Activated CD4-positive, alpha-beta T cell treated with anti-CD3 and anti-CD28 coated beads for 24 hours (primary cell): Measurements from ENCODE around the gene UIMC1.

ENCODE experiments used
- DNase-seq, 2 donors: peaks; one replicate each; pipeline ENCODE4 v3.0.0-alpha.2; 2020; ENCODE audit warnings: low read depth in 2 of 2

The UIMC1 gene

DNA sequence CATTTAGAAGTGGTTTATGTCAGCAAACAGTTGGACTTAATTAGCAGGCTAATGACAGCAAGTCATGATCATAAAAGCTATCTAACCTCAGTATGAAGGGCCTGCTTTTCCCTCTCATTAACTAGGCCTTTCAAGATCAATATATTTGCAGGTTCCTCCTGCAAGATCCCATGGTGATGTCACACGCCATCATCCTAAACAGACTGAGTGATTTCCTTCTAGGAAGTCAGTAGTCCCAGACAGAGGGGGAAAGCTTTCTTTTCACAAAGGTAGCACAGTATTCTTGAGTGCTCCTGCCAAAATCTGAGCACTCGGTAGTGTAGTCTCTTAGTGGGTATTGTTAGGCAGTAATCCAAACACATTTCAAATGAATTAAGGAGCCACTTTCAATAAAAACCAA lies 52.5 kb downstream of the UIMC1 start:
- no peak for DNase-seq

DNA sequence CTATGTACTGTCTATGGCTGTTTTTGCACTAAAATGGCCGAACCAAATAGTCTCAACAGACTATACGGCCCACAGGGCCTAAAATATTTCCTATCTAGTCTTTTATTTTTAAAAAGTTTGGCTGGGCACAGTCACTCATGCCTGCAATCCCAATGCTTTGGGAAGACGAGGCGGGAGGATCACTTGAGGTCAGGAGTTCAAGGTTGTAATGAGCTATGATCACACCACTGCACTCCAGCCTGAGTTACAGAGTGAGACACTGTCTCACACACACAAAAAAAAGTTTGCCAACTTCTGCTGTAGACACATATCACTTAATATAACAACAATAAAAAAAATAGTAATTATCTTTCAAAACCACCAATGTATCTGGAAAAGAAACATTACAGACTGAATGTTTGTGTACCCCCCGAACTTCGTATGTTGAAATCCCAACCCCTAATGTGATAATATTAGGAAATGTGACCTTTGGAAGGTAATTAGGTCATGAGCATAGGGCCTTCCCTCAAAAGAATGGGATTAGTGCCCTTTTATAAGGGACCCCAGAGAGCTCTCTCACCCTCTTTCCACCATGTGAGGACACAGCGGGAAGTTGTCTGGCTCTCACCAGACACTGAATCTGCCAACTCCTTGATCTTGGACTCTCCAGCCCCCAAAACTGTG lies 53.9 kb downstream of the UIMC1 start:
- no peak for DNase-seq

DNA sequence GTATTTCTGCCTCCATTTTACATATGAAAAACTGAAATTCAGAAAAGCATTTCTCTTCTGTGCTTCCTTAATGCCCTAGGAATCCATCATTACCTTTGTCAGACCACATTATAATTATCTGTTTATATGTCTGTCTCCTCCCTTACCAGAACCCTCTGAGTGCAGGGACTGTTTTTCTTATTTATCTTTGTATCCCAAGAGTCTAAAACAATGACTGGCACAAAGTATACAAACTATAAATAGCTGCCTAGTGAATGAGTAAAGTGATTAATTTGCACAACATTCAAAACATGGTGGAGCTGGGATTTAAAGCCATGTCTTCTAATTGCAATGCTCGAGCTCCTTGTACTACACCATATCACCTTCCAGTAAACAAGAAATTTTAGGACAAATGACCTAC lies 58.1 kb downstream of the UIMC1 start:
- DNase-seq, result no peak

DNA sequence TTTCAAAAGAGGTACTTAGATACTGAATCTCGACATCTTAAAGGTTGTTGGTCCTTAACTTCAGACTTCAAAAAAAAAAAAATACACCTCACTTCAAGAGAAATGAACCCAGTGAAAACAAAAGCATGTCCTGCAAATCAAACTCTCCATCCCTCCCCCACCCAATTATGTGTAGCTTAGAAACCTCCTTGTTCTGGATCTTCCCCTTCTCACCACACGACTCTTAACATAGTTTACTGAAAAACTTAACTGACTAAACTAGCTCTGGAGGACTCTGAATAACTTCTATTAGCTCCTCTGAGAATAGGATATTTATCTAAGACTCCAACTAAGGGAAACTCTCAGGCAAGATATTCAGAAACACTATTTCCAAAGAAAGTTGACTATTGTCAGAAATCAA lies 58.7 kb downstream of the UIMC1 start:
- DNase-seq, result no peak

DNA sequence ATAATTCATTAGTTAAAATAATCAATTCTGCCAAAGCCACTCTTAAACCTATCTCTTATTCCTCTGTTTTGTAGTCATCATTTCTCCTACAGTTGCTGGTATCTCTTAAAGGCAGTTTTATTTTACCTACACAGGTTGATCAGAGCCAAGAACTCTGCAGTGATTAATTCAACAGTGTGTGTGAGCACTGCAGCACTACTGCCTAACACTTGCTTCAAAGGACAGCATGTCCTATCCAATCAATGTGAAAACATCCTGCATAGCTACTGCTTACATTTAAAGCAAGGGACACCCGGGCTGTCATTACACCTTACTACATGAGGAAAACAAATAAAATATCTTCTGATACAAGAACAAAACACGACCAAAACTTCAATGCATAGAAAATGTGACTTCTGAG lies 62.3 kb downstream of the UIMC1 start:
- no peak for DNase-seq

DNA sequence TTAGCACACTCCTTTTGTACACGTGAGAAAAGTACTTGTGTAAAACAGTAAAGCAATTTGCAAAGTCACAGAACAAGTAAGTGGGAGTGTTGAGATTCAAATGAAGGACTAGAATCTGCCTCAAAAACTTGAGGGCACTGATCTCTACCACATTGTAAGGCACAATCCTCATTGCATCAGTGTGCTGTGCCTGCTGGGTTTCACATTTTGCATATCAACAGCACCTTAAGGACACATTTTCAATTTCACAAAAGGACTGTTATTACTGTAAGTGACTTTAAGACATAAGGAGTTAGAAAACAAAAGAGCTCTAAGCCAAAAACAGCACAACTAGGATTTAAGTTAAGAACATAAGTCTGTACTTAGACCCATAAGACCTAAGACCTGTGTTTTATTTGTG lies 62.8 kb downstream of the UIMC1 start:
- DNase-seq, result no peak

DNA sequence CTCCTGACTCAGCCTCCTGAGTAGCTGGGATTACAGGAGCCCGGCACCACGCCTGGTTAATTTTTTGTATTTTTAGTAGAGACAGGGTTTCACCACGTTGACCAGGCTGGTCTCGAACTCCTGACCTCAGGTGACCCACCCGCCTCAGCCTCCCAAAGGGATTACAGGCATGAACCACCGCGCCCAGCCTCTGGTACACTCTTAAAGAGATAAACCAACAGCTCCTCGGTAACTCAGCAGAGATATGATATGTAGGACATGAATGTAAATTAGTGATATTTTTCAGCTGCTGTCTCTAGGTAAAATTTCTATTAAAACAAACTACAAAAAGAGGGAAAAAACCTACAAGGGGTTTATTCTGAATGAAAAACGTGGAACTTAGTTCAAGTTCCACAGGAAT lies 64.6 kb downstream of the UIMC1 start:
- no peak for DNase-seq

DNA sequence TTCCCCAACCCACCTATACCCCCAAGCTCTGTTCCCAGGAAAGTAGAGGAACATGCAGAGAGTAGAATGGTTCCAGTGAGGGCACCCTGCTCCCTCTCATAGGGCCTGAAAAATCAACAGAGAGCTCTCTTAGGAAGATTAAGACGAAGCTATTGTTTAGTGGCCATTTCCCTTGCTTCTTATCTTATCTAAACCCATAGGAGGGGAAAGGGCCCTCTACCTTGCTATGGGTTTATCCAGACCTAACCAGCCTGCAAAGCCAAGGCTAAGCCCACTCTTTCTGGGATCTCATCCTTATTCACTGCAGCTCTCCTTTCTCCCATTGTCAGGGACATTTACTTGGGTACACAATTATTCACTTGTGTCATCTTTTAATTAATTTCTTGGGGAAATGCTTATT lies 68.1 kb downstream of the UIMC1 start:
- no peak for DNase-seq

DNA sequence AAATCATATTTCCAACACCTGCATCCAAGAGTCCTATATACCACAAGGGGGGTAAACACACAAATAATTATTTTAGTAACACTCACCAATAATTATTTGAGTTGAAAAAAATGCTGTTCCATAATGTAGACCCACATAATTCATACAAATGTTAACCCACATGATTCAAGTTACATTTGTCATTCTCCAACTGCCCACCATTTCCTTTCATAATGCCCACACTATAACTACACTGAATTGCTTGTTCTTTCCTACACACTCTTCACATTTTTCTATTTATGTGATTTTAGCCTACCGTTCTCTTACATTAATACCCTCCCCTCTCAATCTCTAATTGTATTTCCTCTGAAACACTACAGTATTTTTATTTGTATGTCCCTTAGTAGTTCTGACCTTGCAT lies 71.6 kb downstream of the UIMC1 start:
- DNase-seq, result no peak

DNA sequence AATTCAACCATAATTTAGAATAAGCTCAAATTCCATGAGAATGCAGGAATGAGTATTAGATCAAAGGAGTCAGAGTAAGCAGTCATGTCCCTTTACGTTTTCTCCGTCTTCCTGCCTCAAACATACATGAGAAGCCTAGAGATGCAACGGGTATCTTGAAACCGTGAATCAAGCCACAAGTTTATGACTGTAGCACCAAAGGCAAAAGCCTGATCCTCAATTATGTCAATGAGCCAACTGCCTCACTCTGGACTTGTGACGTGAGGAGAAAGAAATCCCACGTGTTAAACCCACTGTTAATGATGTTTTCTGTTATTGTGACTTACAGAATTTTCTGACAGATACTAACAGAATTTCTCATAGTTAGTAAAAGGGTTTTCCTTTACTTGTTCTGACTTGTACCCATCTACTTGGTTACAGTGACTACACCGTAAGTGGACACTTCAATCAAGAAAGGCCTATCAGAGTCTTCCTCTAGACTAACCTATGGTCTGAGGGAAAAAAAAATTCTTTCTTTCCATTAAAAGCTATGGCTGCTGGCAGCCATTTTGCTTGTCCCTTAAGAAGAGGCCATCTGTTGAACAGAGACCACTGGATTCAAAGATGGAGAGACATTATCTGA lies 72.2 kb downstream of the UIMC1 start:
- no peak for DNase-seq

DNA sequence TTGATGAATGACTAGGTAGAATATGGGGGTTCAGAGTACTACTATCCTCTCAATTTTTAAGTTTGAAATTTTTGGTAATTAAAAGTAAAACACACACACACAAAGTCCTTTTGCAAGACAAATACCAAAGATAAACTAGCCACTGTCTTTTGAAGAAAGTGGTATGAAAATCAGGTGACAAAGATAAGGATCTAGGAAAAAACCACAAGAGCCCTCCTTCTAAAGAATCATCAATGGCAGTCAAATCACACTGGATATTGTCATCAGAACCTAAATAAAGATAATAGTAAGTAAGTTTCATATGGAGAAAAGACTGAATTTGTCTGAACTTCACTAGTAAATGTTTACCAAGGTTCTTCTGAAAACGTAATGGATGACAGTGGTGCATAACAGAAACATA lies 76.9 kb downstream of the UIMC1 start:
- no peak for DNase-seq

DNA sequence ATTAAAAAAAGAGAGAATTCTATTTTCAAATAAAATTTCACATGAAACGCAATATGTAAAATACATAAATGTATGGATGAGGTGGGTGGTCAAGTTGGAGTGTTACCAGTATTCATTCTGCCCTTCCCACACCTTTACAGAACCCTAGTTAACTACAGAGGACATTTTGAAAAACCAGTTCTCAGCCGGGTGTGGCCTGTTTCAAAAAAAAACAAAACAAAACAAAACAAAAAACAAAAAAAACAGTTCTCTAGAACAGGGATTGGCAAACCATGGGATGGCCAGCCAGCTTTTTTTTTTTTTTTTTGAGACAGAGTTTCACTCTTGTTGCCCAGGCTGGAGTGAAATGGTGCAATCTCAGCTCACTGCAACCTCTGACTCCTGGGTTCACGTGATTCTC lies 79.0 kb downstream of the UIMC1 start:
- no peak for DNase-seq

DNA sequence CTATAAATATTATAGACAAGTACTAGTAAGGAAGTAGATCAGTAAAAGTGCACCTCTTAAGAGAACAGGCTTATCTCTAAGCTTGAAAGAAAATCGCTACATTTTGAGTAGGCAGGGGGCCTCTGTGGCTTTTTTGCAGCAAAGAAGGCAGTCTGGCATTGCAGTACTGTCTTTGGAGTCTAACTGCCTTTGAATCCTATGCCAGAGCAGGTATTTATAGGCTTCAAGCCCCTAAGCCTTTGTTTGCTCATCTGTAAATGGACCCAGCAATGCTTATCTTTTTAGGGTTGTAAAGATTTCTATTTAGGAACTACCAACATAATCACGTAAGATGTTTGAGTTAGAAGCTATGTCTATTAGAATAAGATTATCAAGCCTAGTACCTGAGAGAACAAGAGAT lies 83.8 kb downstream of the UIMC1 start:
- no peak for DNase-seq

DNA sequence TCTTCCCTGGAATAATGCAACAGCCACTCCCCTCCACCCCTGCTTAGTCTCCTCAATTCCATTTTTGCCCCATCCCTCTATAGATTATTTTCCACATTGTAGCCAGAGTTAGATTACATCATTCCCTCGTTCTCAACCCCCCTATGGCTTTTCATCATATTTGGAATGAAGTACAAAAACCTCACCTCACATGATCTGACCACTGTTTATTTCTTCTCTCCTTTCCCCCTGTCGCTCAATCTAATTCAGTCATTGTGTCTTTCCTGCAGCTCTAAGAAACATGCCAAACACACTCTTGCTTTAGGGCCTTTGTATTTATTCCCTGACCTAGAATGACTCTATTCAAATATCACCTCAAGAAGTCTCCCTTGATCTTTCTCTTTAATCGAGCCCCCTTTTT lies 84.9 kb downstream of the UIMC1 start:
- no peak for DNase-seq

DNA sequence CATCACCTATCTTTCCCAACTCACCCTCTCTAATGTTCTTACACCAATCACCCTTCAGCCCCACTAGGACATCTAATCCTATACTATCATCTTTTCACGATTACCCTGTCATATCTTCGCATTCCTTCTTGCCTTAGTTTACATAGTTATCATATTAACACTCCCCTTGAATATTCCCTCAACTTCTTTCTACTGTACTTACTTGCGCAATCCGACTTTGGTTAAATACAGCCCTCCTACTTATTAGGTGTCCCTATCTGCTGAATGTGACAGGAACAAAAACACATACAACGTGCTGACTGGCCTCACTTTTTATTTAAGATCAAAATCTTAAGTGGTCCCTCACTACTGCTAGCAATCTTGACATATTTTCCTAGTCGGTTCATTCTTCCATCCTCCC lies 88.0 kb downstream of the UIMC1 start:
- DNase-seq, result no peak

DNA sequence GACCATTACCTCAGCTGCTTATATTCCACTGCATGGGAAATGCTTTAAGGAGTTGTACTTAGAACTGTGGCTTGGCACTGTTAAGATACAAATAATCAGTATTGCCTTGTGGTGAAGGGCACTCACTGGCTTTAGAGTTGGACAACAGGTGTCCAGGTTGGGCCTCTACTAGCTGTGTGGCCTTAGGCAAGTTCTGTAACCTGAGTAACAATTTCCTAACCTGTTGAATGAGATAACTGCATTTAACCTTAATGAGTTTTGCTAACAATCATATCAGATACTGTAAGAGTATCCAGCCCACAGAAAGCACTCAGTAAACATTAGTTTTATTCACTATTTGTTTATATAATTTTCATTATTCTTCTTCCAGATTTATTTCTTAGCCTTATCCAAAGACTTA lies 90.2 kb downstream of the UIMC1 start:
- no peak for DNase-seq

DNA sequence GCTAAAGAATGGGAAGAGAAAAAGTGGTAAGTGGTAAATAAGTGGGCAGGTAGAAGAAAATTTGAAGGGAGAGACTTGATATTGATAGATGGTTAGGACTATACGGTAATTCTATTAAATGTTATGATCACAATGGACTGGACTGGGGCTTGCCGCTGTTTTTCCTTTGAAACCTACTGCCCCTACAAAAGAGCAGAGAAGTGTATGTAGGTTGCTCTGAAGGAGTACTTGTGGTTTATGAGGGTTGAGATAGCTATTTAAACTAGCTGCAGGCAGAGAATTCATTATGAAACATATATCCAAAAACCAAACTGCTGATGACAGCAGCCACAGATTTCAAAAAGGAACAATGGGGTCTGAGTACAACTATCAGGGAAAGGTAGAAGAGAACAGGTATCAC lies 90.7 kb downstream of the UIMC1 start:
- DNase-seq, result no peak

DNA sequence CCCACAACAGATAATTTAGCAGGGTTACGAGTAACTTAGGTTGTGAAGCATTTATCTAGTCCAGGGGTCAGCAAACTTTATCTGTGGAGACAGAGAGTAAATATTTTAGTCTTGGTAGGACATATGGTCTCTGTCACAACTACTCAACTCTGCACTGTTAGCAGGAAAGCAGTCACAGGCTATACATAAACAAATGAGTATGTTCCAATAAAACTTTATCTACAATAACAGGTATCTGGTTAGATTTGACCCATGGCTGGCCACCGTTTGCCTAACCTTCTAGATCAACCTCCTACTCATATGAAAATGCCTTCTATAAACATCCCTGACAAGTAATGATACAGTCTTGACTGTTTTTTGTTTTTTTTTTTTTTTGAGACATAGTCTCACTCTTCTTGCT lies 94.5 kb downstream of the UIMC1 start:
- no peak for DNase-seq

DNA sequence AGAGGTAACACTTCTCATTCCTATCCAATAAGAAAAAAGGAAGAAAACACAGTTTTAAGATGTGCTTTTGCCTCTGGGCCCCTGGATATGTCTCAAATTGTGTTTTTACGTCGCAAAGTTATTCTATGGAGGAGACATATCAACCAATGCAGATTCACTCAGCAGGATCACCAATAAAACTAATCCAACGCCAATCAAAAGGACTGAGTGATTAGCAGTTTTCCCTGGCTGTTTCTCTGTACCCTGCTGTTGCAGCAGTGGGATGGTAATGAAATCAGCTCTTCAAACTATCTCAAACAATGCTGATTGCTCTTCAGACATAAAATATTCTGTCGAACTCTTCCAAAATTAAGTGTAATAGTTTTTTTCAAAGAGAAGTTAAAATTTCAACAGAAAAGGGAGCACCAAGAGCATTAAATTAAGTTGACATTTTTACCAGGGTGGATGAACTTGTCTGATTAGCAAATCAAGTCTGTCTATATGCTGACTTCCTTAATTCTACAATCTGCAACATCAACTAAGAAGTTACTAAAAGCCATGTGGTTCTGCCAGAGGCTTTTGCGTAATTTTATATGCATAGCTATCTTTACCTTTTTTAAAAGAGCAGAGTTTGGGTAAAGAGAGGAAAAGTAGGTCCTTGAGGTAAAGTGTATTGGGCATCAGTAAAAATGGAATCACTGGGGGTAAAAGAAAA lies 97.8 kb downstream of the UIMC1 start:
- no peak for DNase-seq

DNA sequence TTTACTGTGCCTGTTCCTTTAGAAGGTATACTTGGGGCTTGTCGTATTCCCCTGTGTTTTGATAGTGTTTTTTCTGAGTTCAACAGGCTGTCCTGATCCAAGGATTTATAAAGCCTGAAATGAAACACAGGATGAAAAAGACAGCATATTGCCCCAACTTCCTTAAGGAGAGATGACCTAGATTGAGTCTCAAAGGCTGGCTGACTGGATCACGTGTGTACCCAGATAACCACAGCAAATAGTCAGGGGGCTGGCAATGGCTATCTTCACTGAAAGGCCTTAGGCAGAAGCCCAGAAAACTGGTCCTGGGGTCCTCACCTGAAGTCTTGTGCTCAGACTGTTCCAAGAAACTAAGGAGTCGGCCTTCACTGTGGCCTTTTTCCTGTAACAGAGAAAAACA lies 99.8 kb downstream of the UIMC1 start:
- no peak for DNase-seq

DNA sequence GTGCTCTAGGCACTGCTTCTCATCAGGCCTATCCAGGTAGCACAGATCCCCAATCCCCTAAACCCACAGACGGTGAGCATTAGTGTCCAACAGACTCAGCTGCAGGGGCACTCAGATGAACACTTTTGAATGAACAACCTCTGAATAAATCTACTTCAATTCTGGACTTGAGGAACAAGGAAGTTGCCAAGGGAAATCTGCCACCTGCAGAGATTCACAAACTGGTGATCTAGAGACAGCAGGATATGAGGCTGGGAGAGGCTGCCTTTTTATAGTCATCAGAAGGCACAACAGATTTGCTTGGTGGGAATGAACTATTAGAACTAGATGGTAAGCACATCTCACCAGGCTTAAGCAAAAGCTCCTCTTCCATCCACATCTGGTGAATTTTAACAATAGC lies 100.5 kb downstream of the UIMC1 start:
- DNase-seq, result no peak

DNA sequence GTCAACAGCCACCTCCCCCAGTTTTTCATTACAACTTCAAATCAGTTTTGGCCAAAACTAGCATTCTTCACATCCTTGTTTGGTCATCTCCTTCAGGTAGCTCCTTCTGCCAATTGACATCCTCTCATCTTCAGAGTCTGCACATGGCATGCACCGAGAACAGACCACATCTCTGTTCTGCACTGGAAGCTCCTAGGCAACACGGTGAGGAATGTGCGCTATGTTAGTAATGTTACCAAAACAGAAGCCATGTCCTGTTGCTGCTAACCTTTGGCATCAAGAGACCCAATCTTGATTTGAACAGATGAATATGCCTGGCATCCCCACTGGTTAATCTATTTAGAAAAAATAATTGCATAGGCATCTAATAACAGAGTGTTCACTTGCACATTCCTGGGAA lies 102.3 kb downstream of the UIMC1 start:
- DNase-seq, result no peak

DNA sequence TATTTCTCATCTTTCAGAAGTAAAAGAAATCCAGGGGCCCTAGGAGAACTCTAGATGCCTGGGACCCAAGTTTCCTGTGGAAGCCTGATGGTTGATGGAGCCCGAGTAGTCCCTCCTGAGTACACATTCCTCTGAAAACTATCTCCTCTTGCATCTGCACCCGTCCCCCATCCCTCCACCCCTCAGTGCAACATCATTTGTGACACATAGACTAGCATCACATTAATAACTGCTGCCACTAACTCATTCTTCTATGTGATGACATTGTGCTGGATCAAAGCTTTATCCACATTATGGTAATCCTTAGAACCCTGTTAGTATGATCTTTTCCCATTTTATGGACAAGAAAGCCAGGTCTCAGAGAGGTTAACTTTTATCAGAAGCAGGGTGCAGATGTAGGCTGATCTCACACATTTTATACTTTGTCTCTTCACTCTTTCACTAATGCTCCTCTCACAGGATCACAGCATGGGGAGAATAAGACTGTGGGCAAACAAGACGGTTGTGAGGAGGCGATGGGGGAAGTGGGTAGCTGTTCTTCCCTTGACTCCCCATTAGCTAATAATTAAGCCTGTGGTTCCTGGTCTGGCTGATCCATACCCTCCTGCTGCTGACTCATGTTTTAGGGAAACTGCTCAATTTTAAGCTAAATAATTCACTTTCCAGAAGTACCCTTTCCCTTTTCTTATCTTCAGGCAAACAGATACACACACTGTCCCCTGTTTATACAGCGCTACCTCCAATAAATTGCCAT lies 103.5 kb downstream of the UIMC1 start:
- no peak for DNase-seq
